HG03066 (cell line): ENCODE data around the gene MSRB1.

Experiments used
- ATAC-seq: cut with Tn5 transposase; IDR thresholded peaks from one replicate; pipeline ENCODE4 v1.9.1; 2021; ENCODE audit warnings: low read depth; ENCODE audit not compliant: unreplicated experiment

The MSRB1 gene

GRCh38 chr16:1942810-1943726 lies at the start of gene MSRB1:
Gene MSRB1 (minus strand): TSS chr16:1943199. CDS start chr16:1943156, 43 bp downstream.
- peak; percentile 83 for ATAC-seq

GRCh38 chr16:1991948-1992703 lies 49.1 kb upstream of the MSRB1 start:
- ATAC-seq: peak; percentile 38

GRCh38 chr16:1991588-1991947 lies 48.6 kb upstream of the MSRB1 start:
- ATAC-seq: no peak

GRCh38 chr16:1991135-1991551 lies 48.1 kb upstream of the MSRB1 start:
- ATAC-seq: no peak

- ATAC-seq: no peak
Measured at GRCh38 chr16:1990351-1991134, 47.5 kb upstream of the MSRB1 start.

GRCh38 chr16:1990101-1990350 lies 47.0 kb upstream of the MSRB1 start:
- ATAC-seq: no peak

- ATAC-seq: no peak
Measured at GRCh38 chr16:1989209-1990100, 46.5 kb upstream of the MSRB1 start, which contains the start of gene SYNGR3. Gene SYNGR3 (plus strand): TSS chr16:1989970. CDS start chr16:1990103, 133 bp downstream.

GRCh38 chr16:1987198-1987597 lies 44.2 kb upstream of the MSRB1 start:
- ATAC-seq: no peak

GRCh38 chr16:1985466-1986150 lies 42.6 kb upstream of the MSRB1 start:
- no peak for ATAC-seq

- ATAC-seq: no peak
Measured at GRCh38 chr16:1984347-1985225, 41.6 kb upstream of the MSRB1 start.

GRCh38 chr16:1983544-1984346 lies 40.7 kb upstream of the MSRB1 start, which contains the start of gene GFER:
Gene GFER (plus strand): TSS chr16:1984193. CDS start chr16:1984219, 26 bp downstream.
- ATAC-seq: peak; percentile 75

GRCh38 chr16:1982991-1983543 lies 40.1 kb upstream of the MSRB1 start:
- ATAC-seq: no peak

GRCh38 chr16:1982013-1982433 lies 39.0 kb upstream of the MSRB1 start:
- no peak for ATAC-seq

- ATAC-seq: no peak
Measured at GRCh38 chr16:1981398-1981836, 38.4 kb upstream of the MSRB1 start, which contains the start of gene NOXO1. Gene NOXO1 (minus strand): TSS chr16:1981469. CDS start chr16:1981179, 290 bp downstream.

- no peak for ATAC-seq
Measured at GRCh38 chr16:1980770-1981087, 37.7 kb upstream of the MSRB1 start.

- ATAC-seq: no peak
Measured at GRCh38 chr16:1980030-1980769, 37.2 kb upstream of the MSRB1 start.
